H9 (cell line): ENCODE data around the gene FOXK1. TPM values are rescaled to one million over a fixed set of nuclear protein-coding genes. Genes with fewer than 3 reads are reported as not detected.

Experiments used
- DNase-seq: peaks from one replicate; pipeline ENCODE4 v3.0.0-alpha.2; 2017
- H2AFZ ChIP-seq: one replicate; pipeline ENCODE4 v1.6.1; 2013; ENCODE audit warnings: mild to moderate bottlenecking, low read length, control low read depth, moderate library complexity
- H2AK5ac ChIP-seq: 2 replicates; pipeline ENCODE4 v1.6.1; 2013; ENCODE audit warnings: low read length, control low read depth, mixed read lengths; ENCODE audit not compliant: insufficient read length
- H2BK120ac ChIP-seq: one replicate; pipeline ENCODE4 v1.6.1; 2013; ENCODE audit warnings: low read depth, mild to moderate bottlenecking, low read length, control low read depth, inconsistent platforms; ENCODE audit not compliant: poor library complexity, severe bottlenecking
- H2BK12ac ChIP-seq: 2 replicates; pipeline ENCODE4 v1.6.1; 2013; ENCODE audit warnings: low read length, control low read depth, mixed read lengths, low read depth; ENCODE audit not compliant: insufficient read length
- H2BK15ac ChIP-seq: 2 replicates; pipeline ENCODE4 v1.6.1; 2013; ENCODE audit warnings: low read depth, low read length, control low read depth
- H2BK20ac ChIP-seq: one replicate; pipeline ENCODE4 v1.6.1; 2013; ENCODE audit warnings: low read depth, mild to moderate bottlenecking, low read length, control low read depth, inconsistent platforms; ENCODE audit not compliant: poor library complexity, severe bottlenecking
- H2BK5ac ChIP-seq: 2 replicates; pipeline ENCODE4 v1.6.1; 2013; ENCODE audit warnings: low read length, control low read depth, mixed read lengths; ENCODE audit not compliant: insufficient read length
- H3K14ac ChIP-seq: 2 replicates; pipeline ENCODE4 v1.6.1; 2013; ENCODE audit warnings: low read length, control low read depth; ENCODE audit not compliant: insufficient read depth
- H3K18ac ChIP-seq: 2 replicates; pipeline ENCODE4 v1.6.1; 2013; ENCODE audit warnings: low read depth, mild to moderate bottlenecking, mixed read lengths, low read length, control low read depth; ENCODE audit not compliant: insufficient read length
- H3K23ac ChIP-seq: 2 replicates; pipeline ENCODE4 v1.6.1; 2013; ENCODE audit warnings: low read length, control low read depth, mixed read lengths, low read depth; ENCODE audit not compliant: insufficient read length
- H3K23me2 ChIP-seq: 2 replicates; pipeline ENCODE4 v1.6.1; 2013; ENCODE audit warnings: low read depth, mild to moderate bottlenecking, mixed read lengths, low read length, control low read depth; ENCODE audit not compliant: insufficient read length, poor library complexity, severe bottlenecking
- H3K27ac ChIP-seq: 2 replicates; pipeline ENCODE4 v1.5.1; 2013; ENCODE audit warnings: low read length, control low read depth, mixed read lengths, low read depth; ENCODE audit not compliant: insufficient read length
- H3K27me3 ChIP-seq: 2 replicates; pipeline ENCODE4 v1.6.1; 2013; ENCODE audit warnings: low read length, control low read depth, inconsistent platforms; ENCODE audit not compliant: insufficient read depth
- H3K4ac ChIP-seq: 2 replicates; pipeline ENCODE4 v1.6.1; 2013; ENCODE audit warnings: low read depth, mild to moderate bottlenecking, control low read depth, inconsistent platforms, low read length, moderate library complexity
- H3K4me1 ChIP-seq: 2 replicates; pipeline ENCODE4 v1.6.1; 2013; ENCODE audit warnings: low read length, control low read depth, inconsistent platforms; ENCODE audit not compliant: insufficient read depth
- H3K4me2 ChIP-seq: 2 replicates; pipeline ENCODE4 v1.6.1; 2013; ENCODE audit warnings: low read length, control low read depth, mixed read lengths; ENCODE audit not compliant: insufficient read length, insufficient read depth
- H3K56ac ChIP-seq: 2 replicates; pipeline ENCODE4 v1.6.1; 2013; ENCODE audit warnings: low read depth, mild to moderate bottlenecking, mixed read lengths, low read length, control low read depth; ENCODE audit not compliant: insufficient read length
- H3K79me1 ChIP-seq: 2 replicates; pipeline ENCODE4 v1.6.1; 2013; ENCODE audit warnings: low read depth, mild to moderate bottlenecking, moderate library complexity, low read length, control low read depth, inconsistent platforms; ENCODE audit not compliant: insufficient read depth, poor library complexity, severe bottlenecking
- H3K79me2 ChIP-seq: 2 replicates; pipeline ENCODE4 v1.6.1; 2013; ENCODE audit warnings: low read length, control low read depth, inconsistent platforms; ENCODE audit not compliant: insufficient read depth
- H3K9ac ChIP-seq: 2 replicates; pipeline ENCODE4 v1.6.1; 2013; ENCODE audit warnings: low read length, control low read depth, mixed read lengths; ENCODE audit not compliant: insufficient read length; ENCODE audit errors: extremely low read depth
- H3K9me3 ChIP-seq: one replicate; pipeline ENCODE4 v1.6.1; 2013; ENCODE audit warnings: low read depth, low read length, inconsistent platforms; ENCODE audit not compliant: control insufficient read depth
- H3T11ph ChIP-seq: one replicate; pipeline ENCODE4 v1.6.1; 2013; ENCODE audit warnings: mild to moderate bottlenecking, low read length, control low read depth, inconsistent platforms
- H4K20me1 ChIP-seq: one replicate; pipeline ENCODE4 v1.6.1; 2013; ENCODE audit not compliant: control insufficient read depth, insufficient read length, insufficient read depth
- H4K5ac ChIP-seq: 2 replicates; pipeline ENCODE4 v1.6.1; 2013; ENCODE audit warnings: low read depth, mild to moderate bottlenecking, mixed read lengths, low read length, control low read depth; ENCODE audit not compliant: insufficient read length
- H4K8ac ChIP-seq: replicated peaks from 2 replicates; pipeline ENCODE4 v1.6.1; 2013; ENCODE audit warnings: low read length, control low read depth, mixed read lengths, low read depth; ENCODE audit not compliant: insufficient read length
- H4K91ac ChIP-seq: 2 replicates; pipeline ENCODE4 v1.6.1; 2013; ENCODE audit warnings: low read depth, mild to moderate bottlenecking, moderate library complexity, mixed read lengths, low read length, control low read depth; ENCODE audit not compliant: insufficient read length
- H3K27ac Mint-ChIP-seq, 3 experiments: 2 replicates in 2 of 3; 3 replicates in 1 of 3; pipeline ENCODE4 v1.8.0; 2020 to 2021; ENCODE audit warnings: mixed read lengths in 3 of 3, mild to moderate bottlenecking in 1 of 3, moderate library complexity in 1 of 3
- H3K27me3 Mint-ChIP-seq: 2 replicates; pipeline ENCODE4 v1.8.0; 2021; ENCODE audit warnings: low read depth, mild to moderate bottlenecking, moderate library complexity, mixed read lengths
- H3K36me3 Mint-ChIP-seq, 3 experiments: 2 replicates in 2 of 3; 3 replicates in 1 of 3; pipeline ENCODE4 v1.8.0; 2020 to 2021; ENCODE audit warnings: low read depth in 3 of 3, mixed read lengths in 3 of 3; ENCODE audit not compliant: insufficient read depth in 1 of 3
- H3K4me1 Mint-ChIP-seq, 2 experiments: 2 replicates each; pipeline ENCODE4 v1.8.0; 2020; ENCODE audit warnings: mixed read lengths in 2 of 2
- H3K4me3 Mint-ChIP-seq, 2 experiments: 2 replicates in 1 of 2; 3 replicates in 1 of 2; pipeline ENCODE4 v1.8.0; 2020 to 2021; ENCODE audit warnings: mild to moderate bottlenecking in 2 of 2, mixed read lengths in 2 of 2, moderate library complexity in 1 of 2
- H3K9me3 Mint-ChIP-seq, 2 experiments: 2 replicates in 1 of 2; 3 replicates in 1 of 2; pipeline ENCODE4 v1.8.0; 2020; ENCODE audit warnings: mild to moderate bottlenecking in 2 of 2, mixed read lengths in 2 of 2, moderate library complexity in 1 of 2
- WGBS: extraction: QIAGEN DNeasy Blood & Tissue Kit; methylation state at CpG from one replicate; pipeline ENCODE4 v1.1.7; 2013; ENCODE audit warnings: missing lambda C conversion rate, low lambda C conversion rate, mixed read lengths; ENCODE audit not compliant: insufficient read length; ENCODE audit errors: extremely low coverage; 5-methylcytosine and 5-hydroxymethylcytosine counted together
- total RNA-seq: library from RNA; stranded (reverse); gene quantifications from 2 replicates; pipeline ENCODE4 v1.2.1, GENCODE V29; 2021
- TF ChIP-seq, protein P1 (sequence below): fragments of 200-600 bp; sonication (generic); conservative IDR thresholded peaks from 3 replicates; pipeline ENCODE4 v1.8.0; 2021; ENCODE audit warnings: antibody characterized with exemption, mild to moderate bottlenecking

FOXK1 gene
- total RNA-seq, 1 experiment from 2014 or later, result 14.4 TPM

DNA sequence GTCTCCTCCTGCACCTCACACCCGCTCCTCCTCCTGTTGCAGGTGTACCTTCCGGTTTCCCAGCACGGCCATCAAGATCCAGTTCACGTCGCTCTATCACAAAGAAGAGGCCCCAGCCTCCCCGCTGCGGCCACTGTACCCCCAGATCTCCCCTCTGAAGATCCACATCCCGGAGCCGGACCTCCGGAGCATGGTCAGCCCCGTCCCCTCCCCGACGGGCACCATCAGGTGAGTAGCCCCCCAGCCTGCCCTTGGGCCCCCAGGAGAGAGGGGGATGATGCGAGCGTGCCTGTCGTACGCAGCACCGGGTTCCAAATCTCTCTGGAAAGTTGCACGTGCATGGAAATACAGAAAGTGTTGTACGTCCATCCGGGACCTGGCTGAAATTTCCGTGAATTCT lies 58.7 kb downstream of the FOXK1 start:
- no peak overlapping the region for H3K27ac ChIP-seq

More for the DNA sequence above, 58.7 kb downstream of the FOXK1 start:
- Mint-ChIP-seq H3K27ac (no peak overlapping the region), H3K36me3 (peaks cover 13 to 24% (median 22%) of the 10 kb centered on the region in 3 experiments), H3K27me3 (peaks cover 78% of the 10 kb centered on the region), H3K4me3 (no peak overlapping the region), H3K9me3 (no peaks in the 10 kb centered on the region; a peak in 1 of 5 replicates), H3K4me1 (peaks cover 27% of the 10 kb centered on the region in 2 experiments)
- no peak overlapping the region for H2BK120ac ChIP-seq
- no peaks in the 10 kb centered on the region; the same call in 1 of the 2 replicates for H3K4me1 ChIP-seq
- no peak for DNase-seq
- no peak overlapping the region for H4K91ac ChIP-seq
- peaks cover 9% of the 10 kb centered on the region for H3K23me2 ChIP-seq
- H3K14ac ChIP-seq, result no peak overlapping the region
- H3K4me2 ChIP-seq, result no peak overlapping the region
- H3T11ph ChIP-seq, result no peak overlapping the region
- H3K9ac ChIP-seq, result no peak overlapping the region
- no peak overlapping the region for H2AFZ ChIP-seq
- no CpG with 5 or more reads among the region's 22 CpGs for WGBS
- no peak overlapping the region for H4K5ac ChIP-seq
- H3K23ac ChIP-seq, result no peak overlapping the region
- H4K20me1 ChIP-seq, result no peaks in the 10 kb centered on the region
- H3K56ac ChIP-seq, result no peak overlapping the region
- TF ChIP-seq, protein P1, sequence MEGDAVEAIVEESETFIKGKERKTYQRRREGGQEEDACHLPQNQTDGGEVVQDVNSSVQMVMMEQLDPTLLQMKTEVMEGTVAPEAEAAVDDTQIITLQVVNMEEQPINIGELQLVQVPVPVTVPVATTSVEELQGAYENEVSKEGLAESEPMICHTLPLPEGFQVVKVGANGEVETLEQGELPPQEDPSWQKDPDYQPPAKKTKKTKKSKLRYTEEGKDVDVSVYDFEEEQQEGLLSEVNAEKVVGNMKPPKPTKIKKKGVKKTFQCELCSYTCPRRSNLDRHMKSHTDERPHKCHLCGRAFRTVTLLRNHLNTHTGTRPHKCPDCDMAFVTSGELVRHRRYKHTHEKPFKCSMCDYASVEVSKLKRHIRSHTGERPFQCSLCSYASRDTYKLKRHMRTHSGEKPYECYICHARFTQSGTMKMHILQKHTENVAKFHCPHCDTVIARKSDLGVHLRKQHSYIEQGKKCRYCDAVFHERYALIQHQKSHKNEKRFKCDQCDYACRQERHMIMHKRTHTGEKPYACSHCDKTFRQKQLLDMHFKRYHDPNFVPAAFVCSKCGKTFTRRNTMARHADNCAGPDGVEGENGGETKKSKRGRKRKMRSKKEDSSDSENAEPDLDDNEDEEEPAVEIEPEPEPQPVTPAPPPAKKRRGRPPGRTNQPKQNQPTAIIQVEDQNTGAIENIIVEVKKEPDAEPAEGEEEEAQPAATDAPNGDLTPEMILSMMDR, result no peak
- no peaks in the 10 kb centered on the region for H3K79me1 ChIP-seq
- H3K18ac ChIP-seq, result no peak overlapping the region
- no peak overlapping the region for H2BK15ac ChIP-seq
- no peak overlapping the region for H2BK12ac ChIP-seq
- H3K79me2 ChIP-seq, result no peaks in the 10 kb centered on the region
- no peak overlapping the region for H2AK5ac ChIP-seq
- no peak overlapping the region for H4K8ac ChIP-seq
- no peak overlapping the region for H2BK5ac ChIP-seq
- peaks cover 3% of the 10 kb centered on the region; the same call in 1 of the 2 replicates for H3K27me3 ChIP-seq
- H3K4ac ChIP-seq, result no peak overlapping the region
- H2BK20ac ChIP-seq, result no peak overlapping the region
- no peaks in the 10 kb centered on the region for H3K9me3 ChIP-seq
